A673 (cell line): ENCODE results near the gene EGLN3. TPM values are rescaled to one million over a fixed set of nuclear protein-coding genes. Genes with fewer than 3 reads are reported as not detected.

Experiments
- BruUV-seq: library from RNA; stranded (reverse); fragments of 400-500 nt; replicated peaks from 2 replicates; lab custom pipeline; 2021; lab: Mats Ljungman, UMichigan
- CTCF ChIA-PET: fragments of 300-600 bp; sonication (Branson Sonifier 250); formaldehyde crosslinking; loops from one replicate; lab custom pipeline; 2022; ENCODE audit warnings: antibody characterized with exemption; lab: Charles Lee
- POLR2A ChIA-PET: fragments of 300-600 bp; sonication (Branson Sonifier 250); formaldehyde crosslinking; loops from one replicate; lab custom pipeline; 2022; ENCODE audit warnings: antibody characterized with exemption; ENCODE audit not compliant: low non-redundant PET; lab: Charles Lee
- DNase-seq: peaks from one replicate; pipeline ENCODE4 v3.0.0-alpha.2; 2015; ENCODE audit warnings: low spot score
- H3K27ac ChIP-seq: fragments of 200-600 bp; sonication (generic); 2 replicates; pipeline ENCODE4 v1.5.1; 2016; ENCODE audit warnings: mixed run types, low read depth, mild to moderate bottlenecking, mixed read lengths, antibody characterized with exemption, low read length; ENCODE audit not compliant: poor library complexity, severe bottlenecking
- H3K27me3 ChIP-seq: fragments of 200-600 bp; sonication (generic); replicated peaks from 2 replicates; pipeline ENCODE4 v1.6.1; 2017; ENCODE audit warnings: mixed run types, low read depth, mild to moderate bottlenecking, mixed read lengths, antibody characterized with exemption, low read length; ENCODE audit not compliant: insufficient read depth, poor library complexity
- H3K36me3 ChIP-seq: fragments of 200-600 bp; sonication (generic); 2 replicates; pipeline ENCODE4 v1.6.1; 2016; ENCODE audit warnings: mixed run types, mild to moderate bottlenecking, mixed read lengths, antibody characterized with exemption, low read length; ENCODE audit not compliant: insufficient read depth, poor library complexity, severe bottlenecking
- H3K4me1 ChIP-seq: fragments of 200-600 bp; sonication (generic); 2 replicates; pipeline ENCODE4 v1.6.1; 2017; ENCODE audit warnings: mixed run types, mild to moderate bottlenecking, mixed read lengths, antibody characterized with exemption, low read length; ENCODE audit not compliant: insufficient read depth, poor library complexity, severe bottlenecking
- H3K4me3 ChIP-seq: fragments of 200-600 bp; sonication (generic); 2 replicates; pipeline ENCODE4 v1.5.1; 2016; ENCODE audit warnings: low read depth, mixed run types, mild to moderate bottlenecking, mixed read lengths, low read length; ENCODE audit not compliant: poor library complexity, severe bottlenecking
- H3K9me3 ChIP-seq: fragments of 200-600 bp; sonication (generic); 2 replicates; pipeline ENCODE4 v1.6.1; 2016; ENCODE audit warnings: mixed run types, low read depth, mild to moderate bottlenecking, mixed read lengths, antibody characterized with exemption, low read length; ENCODE audit not compliant: poor library complexity, severe bottlenecking
- EZH2 ChIP-seq: fragments of 200-600 bp; sonication (generic); IDR thresholded peaks from 2 replicates; pipeline ENCODE4 v1.6.1; 2017; ENCODE audit warnings: borderline replicate concordance, low read depth, mild to moderate bottlenecking, mixed read lengths, antibody characterized with exemption, low read length; ENCODE audit not compliant: poor library complexity, severe bottlenecking
- intact Hi-C: fragments of 100-400 bp; cut with micrococcal nuclease; formaldehyde crosslinking; loops from one replicate; pipeline ENCODE4 v1.10.0; 2022; ENCODE audit not compliant: unreplicated experiment
- total RNA-seq: library from RNA; stranded (reverse); gene quantifications from 2 replicates; pipeline ENCODE4 v1.2.3, GENCODE V29; 2021
- TF ChIP-seq, protein P1 (sequence below): fragments of 300-800, 200-600 bp; sonication (generic); conservative IDR thresholded peaks from 2 replicates; pipeline ENCODE4 v1.5.1; 2017; ENCODE audit warnings: low read depth, mild to moderate bottlenecking, antibody characterized with exemption, low read length, moderate library complexity, mixed read lengths

The EGLN3 gene
- total RNA-seq, 1 experiment from 2014 or later, result 2.4 TPM

GRCh38 chr14:33943096-33943883 lies 7.6 kb downstream of the EGLN3 start:
- intact Hi-C loops, result no loop called here
- no peak overlapping the region for H3K27ac ChIP-seq
- DNase-seq, result peak; percentile 54
- BruUV-seq, result no TSS peak
- ChIA-PET POLR2A (no interaction called here), CTCF (no interaction called here)
- peaks cover 14% of the 10 kb centered on the region for H3K4me1 ChIP-seq
- H3K27me3 ChIP-seq, result peaks cover 3% of the 10 kb centered on the region
- no peaks in the 10 kb centered on the region for H3K36me3 ChIP-seq
- TF ChIP-seq, protein P1, sequence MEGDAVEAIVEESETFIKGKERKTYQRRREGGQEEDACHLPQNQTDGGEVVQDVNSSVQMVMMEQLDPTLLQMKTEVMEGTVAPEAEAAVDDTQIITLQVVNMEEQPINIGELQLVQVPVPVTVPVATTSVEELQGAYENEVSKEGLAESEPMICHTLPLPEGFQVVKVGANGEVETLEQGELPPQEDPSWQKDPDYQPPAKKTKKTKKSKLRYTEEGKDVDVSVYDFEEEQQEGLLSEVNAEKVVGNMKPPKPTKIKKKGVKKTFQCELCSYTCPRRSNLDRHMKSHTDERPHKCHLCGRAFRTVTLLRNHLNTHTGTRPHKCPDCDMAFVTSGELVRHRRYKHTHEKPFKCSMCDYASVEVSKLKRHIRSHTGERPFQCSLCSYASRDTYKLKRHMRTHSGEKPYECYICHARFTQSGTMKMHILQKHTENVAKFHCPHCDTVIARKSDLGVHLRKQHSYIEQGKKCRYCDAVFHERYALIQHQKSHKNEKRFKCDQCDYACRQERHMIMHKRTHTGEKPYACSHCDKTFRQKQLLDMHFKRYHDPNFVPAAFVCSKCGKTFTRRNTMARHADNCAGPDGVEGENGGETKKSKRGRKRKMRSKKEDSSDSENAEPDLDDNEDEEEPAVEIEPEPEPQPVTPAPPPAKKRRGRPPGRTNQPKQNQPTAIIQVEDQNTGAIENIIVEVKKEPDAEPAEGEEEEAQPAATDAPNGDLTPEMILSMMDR, result no peak
- no peak for TF ChIP-seq EZH2
- no peak overlapping the region for H3K4me3 ChIP-seq
- no peaks in the 10 kb centered on the region for H3K9me3 ChIP-seq

GRCh38 chr14:33941718-33942117 lies 9.2 kb downstream of the EGLN3 start:
- H3K4me3 ChIP-seq, result no peak overlapping the region
- H3K36me3 ChIP-seq, result no peaks in the 10 kb centered on the region
- no peaks in the 10 kb centered on the region for H3K9me3 ChIP-seq
- H3K27me3 ChIP-seq, result no peaks in the 10 kb centered on the region
- TF ChIP-seq, protein P1, result no peak
- TF ChIP-seq EZH2, result no peak
- H3K27ac ChIP-seq, result no peak overlapping the region
- peaks cover 20% of the 10 kb centered on the region for H3K4me1 ChIP-seq
- no TSS peak for BruUV-seq
- ChIA-PET CTCF (no interaction called here), POLR2A (no interaction called here)
- no peak for DNase-seq
- intact Hi-C loops, result no loop called here

DNA sequence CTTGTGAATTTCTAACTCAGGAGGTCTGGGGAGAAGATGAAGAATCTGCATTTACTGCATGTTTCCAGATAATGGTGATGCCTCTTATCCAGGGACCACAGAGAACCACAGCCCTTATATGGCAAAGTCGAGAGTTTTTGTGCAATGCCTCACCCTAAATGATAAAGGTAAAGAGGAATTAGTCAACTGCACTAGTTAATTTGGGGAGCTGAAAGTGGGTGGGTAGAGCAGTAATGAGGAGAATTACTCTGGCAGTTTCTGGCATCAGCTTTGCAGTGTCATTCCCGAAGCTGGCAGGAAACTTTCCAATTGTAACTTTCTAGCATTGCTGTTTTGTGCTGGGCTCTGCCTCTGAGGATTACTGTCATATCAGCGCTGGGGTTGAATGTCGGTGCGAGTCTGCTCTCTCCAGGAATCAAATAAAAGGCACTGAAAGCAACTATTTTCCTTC lies 10.3 kb downstream of the EGLN3 start:
- peaks cover 27% of the 10 kb centered on the region for H3K4me1 ChIP-seq
- H3K27ac ChIP-seq, result no peak overlapping the region
- intact Hi-C loops, result no loop called here
- TF ChIP-seq, protein P1, result no peak
- no peak for TF ChIP-seq EZH2
- no TSS peak for BruUV-seq
- no peaks in the 10 kb centered on the region for H3K9me3 ChIP-seq
- DNase-seq, result no peak
- CTCF ChIA-PET, result no interaction called here
- H3K4me3 ChIP-seq, result no peak overlapping the region
- H3K27me3 ChIP-seq, result no peaks in the 10 kb centered on the region
- POLR2A ChIA-PET, result no interaction called here
- H3K36me3 ChIP-seq, result no peaks in the 10 kb centered on the region
